A673 (cell line): ENCODE data around the gene PMEPA1. TPM values are rescaled to one million over a fixed set of nuclear protein-coding genes. Genes with fewer than 3 reads are reported as not detected.

Experiments used
- BruUV-seq: library from RNA; stranded (reverse); fragments of 400-500 nt; replicated peaks from 2 replicates; lab custom pipeline; 2021; lab: Mats Ljungman, UMichigan
- CTCF ChIA-PET: fragments of 300-600 bp; sonication (Branson Sonifier 250); formaldehyde crosslinking; loops from one replicate; lab custom pipeline; 2022; ENCODE audit warnings: antibody characterized with exemption; lab: Charles Lee
- POLR2A ChIA-PET: fragments of 300-600 bp; sonication (Branson Sonifier 250); formaldehyde crosslinking; loops from one replicate; lab custom pipeline; 2022; ENCODE audit warnings: antibody characterized with exemption; ENCODE audit not compliant: low non-redundant PET; lab: Charles Lee
- DNase-seq: peaks from one replicate; pipeline ENCODE4 v3.0.0-alpha.2; 2015; ENCODE audit warnings: low spot score
- H3K27ac ChIP-seq: fragments of 200-600 bp; sonication (generic); 2 replicates; pipeline ENCODE4 v1.5.1; 2016; ENCODE audit warnings: mixed run types, low read depth, mild to moderate bottlenecking, mixed read lengths, antibody characterized with exemption, low read length; ENCODE audit not compliant: poor library complexity, severe bottlenecking
- H3K27me3 ChIP-seq: fragments of 200-600 bp; sonication (generic); replicated peaks from 2 replicates; pipeline ENCODE4 v1.6.1; 2017; ENCODE audit warnings: mixed run types, low read depth, mild to moderate bottlenecking, mixed read lengths, antibody characterized with exemption, low read length; ENCODE audit not compliant: insufficient read depth, poor library complexity
- H3K36me3 ChIP-seq: fragments of 200-600 bp; sonication (generic); 2 replicates; pipeline ENCODE4 v1.6.1; 2016; ENCODE audit warnings: mixed run types, mild to moderate bottlenecking, mixed read lengths, antibody characterized with exemption, low read length; ENCODE audit not compliant: insufficient read depth, poor library complexity, severe bottlenecking
- H3K4me1 ChIP-seq: fragments of 200-600 bp; sonication (generic); 2 replicates; pipeline ENCODE4 v1.6.1; 2017; ENCODE audit warnings: mixed run types, mild to moderate bottlenecking, mixed read lengths, antibody characterized with exemption, low read length; ENCODE audit not compliant: insufficient read depth, poor library complexity, severe bottlenecking
- H3K4me3 ChIP-seq: fragments of 200-600 bp; sonication (generic); 2 replicates; pipeline ENCODE4 v1.5.1; 2016; ENCODE audit warnings: low read depth, mixed run types, mild to moderate bottlenecking, mixed read lengths, low read length; ENCODE audit not compliant: poor library complexity, severe bottlenecking
- H3K9me3 ChIP-seq: fragments of 200-600 bp; sonication (generic); 2 replicates; pipeline ENCODE4 v1.6.1; 2016; ENCODE audit warnings: mixed run types, low read depth, mild to moderate bottlenecking, mixed read lengths, antibody characterized with exemption, low read length; ENCODE audit not compliant: poor library complexity, severe bottlenecking
- CTCF ChIP-seq: fragments of 300-800, 200-600 bp; sonication (generic); conservative IDR thresholded peaks from 2 replicates; pipeline ENCODE4 v1.5.1; 2017; ENCODE audit warnings: low read depth, mild to moderate bottlenecking, antibody characterized with exemption, low read length, moderate library complexity, mixed read lengths
- EZH2 ChIP-seq: fragments of 200-600 bp; sonication (generic); IDR thresholded peaks from 2 replicates; pipeline ENCODE4 v1.6.1; 2017; ENCODE audit warnings: borderline replicate concordance, low read depth, mild to moderate bottlenecking, mixed read lengths, antibody characterized with exemption, low read length; ENCODE audit not compliant: poor library complexity, severe bottlenecking
- intact Hi-C: fragments of 100-400 bp; cut with micrococcal nuclease; formaldehyde crosslinking; loops from one replicate; pipeline ENCODE4 v1.10.0; 2022; ENCODE audit not compliant: unreplicated experiment
- total RNA-seq: library from RNA; stranded (reverse); gene quantifications from 2 replicates; pipeline ENCODE4 v1.2.3, GENCODE V29; 2021

The PMEPA1 gene
- total RNA-seq, 1 experiment from 2014 or later, result 9.7 TPM

GRCh38 chr20:57603120-57603519 is 106.7 kb downstream of the PMEPA1 start:
- H3K27me3 ChIP-seq, result no peaks in the 10 kb centered on the region
- H3K4me1 ChIP-seq, result no peaks in the 10 kb centered on the region
- no peaks in the 10 kb centered on the region for H3K36me3 ChIP-seq
- POLR2A ChIA-PET, result no interaction called here
- H3K4me3 ChIP-seq, result no peak overlapping the region
- no peak overlapping the region for H3K27ac ChIP-seq
- TF ChIP-seq CTCF, result no peak
- TF ChIP-seq EZH2, result no peak
- intact Hi-C loops, result no loop called here
- H3K9me3 ChIP-seq, result no peaks in the 10 kb centered on the region
- CTCF ChIA-PET, result interaction anchor here (0.7 kb wide), 1 partner anchor 796 kb away, joined by 4 read pairs; no protein-coding TSS in a partner anchor
- BruUV-seq, result no TSS peak
- DNase-seq, result no peak

GRCh38 chr20:57601737-57602136 is 108.1 kb downstream of the PMEPA1 start:
- Histone ChIP-seq H3K27ac (no peak overlapping the region), H3K27me3 (no peaks in the 10 kb centered on the region), H3K9me3 (no peaks in the 10 kb centered on the region), H3K4me1 (no peaks in the 10 kb centered on the region), H3K4me3 (no peak overlapping the region), H3K36me3 (no peaks in the 10 kb centered on the region)
- ChIA-PET POLR2A (no interaction called here), CTCF (no interaction called here)
- TF ChIP-seq CTCF, result no peak
- intact Hi-C loops, result no loop called here
- no peak for DNase-seq
- BruUV-seq, result no TSS peak

DNA sequence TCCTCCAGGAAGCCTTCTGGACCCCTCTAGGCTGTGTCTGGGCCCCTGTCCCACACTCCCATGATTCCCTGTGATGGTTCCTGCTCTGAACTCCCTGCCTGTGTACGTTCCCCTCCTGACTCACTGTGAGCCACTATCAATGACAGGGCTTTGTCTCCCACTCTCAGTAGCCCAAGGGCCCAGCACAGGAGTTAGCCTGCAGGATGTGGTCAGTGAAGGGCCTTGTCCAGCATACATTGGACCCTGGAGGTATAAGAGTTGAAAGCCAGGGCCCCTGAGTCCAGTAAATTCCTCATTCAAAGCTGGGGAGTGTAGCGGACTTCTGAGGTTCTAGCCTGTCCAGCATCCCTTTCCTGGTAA is 108.6 kb downstream of the PMEPA1 start:
- no peaks in the 10 kb centered on the region for H3K9me3 ChIP-seq
- no peak overlapping the region for H3K27ac ChIP-seq
- CTCF ChIA-PET, result no interaction called here
- no TSS peak for BruUV-seq
- no peak overlapping the region for H3K4me3 ChIP-seq
- no peak for DNase-seq
- TF ChIP-seq CTCF (no peak), EZH2 (no peak)
- no peaks in the 10 kb centered on the region for H3K27me3 ChIP-seq
- no peaks in the 10 kb centered on the region for H3K36me3 ChIP-seq
- no peaks in the 10 kb centered on the region for H3K4me1 ChIP-seq
- intact Hi-C loops, result no loop called here
- POLR2A ChIA-PET, result no interaction called here
